Stimulated activated CD4-positive, alpha-beta T cell treated with anti-CD3 and anti-CD28 coated beads, Interleukin-4, amount 100 ng/mL, for 4 hours (primary cell): Measurements from ENCODE around the gene TSPEAR.

Experiments
- DNase-seq, 2 experiments: peaks; one replicate each; pipeline ENCODE4 v3.0.0-alpha.2; 2020

TSPEAR gene

GRCh38 chr21:44711327-44712202, at the start of gene TSPEAR:
TSPEAR (minus strand) TSS chr21:44711572; CDS start chr21:44711514, 58 bp downstream.
- no peak for DNase-seq

- no peak for DNase-seq
Observed at GRCh38 chr21:44760376-44760775, 49.0 kb upstream of the TSPEAR start.

- no peak for DNase-seq
Observed at GRCh38 chr21:44759628-44760285, 48.4 kb upstream of the TSPEAR start.

- no peak for DNase-seq
Observed at GRCh38 chr21:44758781-44759627, 47.6 kb upstream of the TSPEAR start.

- no peak for DNase-seq
Observed at GRCh38 chr21:44758141-44758561, 46.8 kb upstream of the TSPEAR start.

- no peak for DNase-seq
Observed at GRCh38 chr21:44757731-44758130, 46.4 kb upstream of the TSPEAR start.

- no peak for DNase-seq
Observed at GRCh38 chr21:44756423-44757185, 45.2 kb upstream of the TSPEAR start.

GRCh38 chr21:44755227-44755626, 43.9 kb upstream of the TSPEAR start:
- no peak for DNase-seq

- no peak for DNase-seq
Observed at GRCh38 chr21:44753357-44753756, 42.0 kb upstream of the TSPEAR start.

- DNase-seq: no peak
Observed at GRCh38 chr21:44752671-44753235, 41.4 kb upstream of the TSPEAR start.

- DNase-seq: no peak
Observed at GRCh38 chr21:44751799-44752636, 40.6 kb upstream of the TSPEAR start.

GRCh38 chr21:44751186-44751798, 39.9 kb upstream of the TSPEAR start:
- DNase-seq: no peak

GRCh38 chr21:44750675-44751025, 39.3 kb upstream of the TSPEAR start:
- no peak for DNase-seq

GRCh38 chr21:44749759-44750674, 38.6 kb upstream of the TSPEAR start:
- DNase-seq: no peak

GRCh38 chr21:44749116-44749758, 37.9 kb upstream of the TSPEAR start:
- DNase-seq: no peak

- no peak for DNase-seq
Observed at GRCh38 chr21:44748621-44749020, 37.2 kb upstream of the TSPEAR start.

- DNase-seq: no peak
Observed at GRCh38 chr21:44742418-44743153, 31.2 kb upstream of the TSPEAR start.

- DNase-seq: no peak
Observed at GRCh38 chr21:44741921-44742320, 30.5 kb upstream of the TSPEAR start.
